Embryonic facial prominence (tissue), 1 donor: Measurements from ENCODE around the gene PCNX3.
A peak's percentile ranks its signal among the peaks of the same experiment; 100 is the strongest.

Source experiments
- DNase-seq: peaks from one replicate; pipeline ENCODE4 v3.0.0-alpha.2; 2016; ENCODE audit errors: extremely low spot score

PCNX3 gene

DNA sequence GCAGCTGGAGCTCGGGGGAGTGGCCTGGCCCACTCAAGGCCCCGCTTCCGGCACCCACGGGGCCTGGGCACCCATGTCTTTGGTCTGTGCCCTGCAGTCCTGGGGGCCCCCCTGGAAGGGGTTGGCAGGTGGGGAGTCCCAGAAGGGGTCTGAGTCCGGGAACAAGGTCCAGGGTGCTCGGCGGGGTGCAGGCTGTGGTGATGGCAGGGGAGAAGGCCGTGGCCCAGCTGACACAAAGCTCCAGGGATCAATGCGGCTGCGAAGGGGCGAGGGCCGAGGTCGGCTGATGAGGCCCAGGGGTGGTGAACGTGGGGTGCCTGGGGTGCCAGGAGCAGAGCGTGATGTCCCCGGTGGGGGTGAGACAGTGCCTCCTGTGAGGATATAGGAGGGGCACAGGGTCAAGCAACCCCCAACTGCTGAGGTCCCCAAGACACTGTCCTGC is 17.3 kb upstream of the PCNX3 start:
- DNase-seq, result no peak

GRCh38 chr11:65599216-65599954 is 16.2 kb upstream of the PCNX3 start:
- DNase-seq, result no peak

DNA sequence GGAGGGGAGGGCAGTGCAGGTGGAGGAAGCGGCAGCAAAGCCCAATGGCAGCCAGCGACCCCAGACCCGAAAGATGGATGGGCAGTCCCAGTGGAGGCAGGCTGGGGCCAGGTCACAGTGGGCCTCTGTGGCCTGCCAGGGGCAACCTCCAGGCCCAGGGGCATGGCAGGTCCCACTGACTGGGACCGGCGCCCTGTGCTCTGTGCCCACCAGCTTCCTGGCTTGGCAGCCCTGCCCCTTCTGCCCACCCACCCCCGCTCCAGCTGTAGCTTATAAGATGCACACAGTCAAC is 15.7 kb upstream of the PCNX3 start:
- DNase-seq, result no peak

DNA sequence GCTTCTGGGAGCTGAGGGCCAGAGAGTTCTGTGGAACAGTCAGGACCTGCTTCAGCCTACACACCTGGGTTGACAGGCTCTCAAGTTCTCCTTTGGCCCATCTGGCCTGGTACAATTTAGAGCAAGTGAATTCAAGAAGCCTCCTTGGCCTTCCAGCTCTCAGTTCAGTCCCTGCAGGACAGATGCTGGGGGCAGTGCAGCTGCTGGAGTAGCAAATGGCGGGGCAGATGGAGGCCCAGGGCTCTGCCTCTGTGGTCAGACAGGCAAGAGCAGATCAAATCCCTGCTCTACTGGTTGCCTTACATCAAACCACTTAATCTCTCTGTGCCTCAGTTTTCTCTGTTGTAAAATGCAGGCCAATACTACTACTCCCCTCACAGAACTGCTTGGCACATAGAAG is 11.3 kb upstream of the PCNX3 start:
- no peak for DNase-seq

GRCh38 chr11:65606876-65607613 is 8.5 kb upstream of the PCNX3 start:
- DNase-seq, result peak; percentile 89

DNA sequence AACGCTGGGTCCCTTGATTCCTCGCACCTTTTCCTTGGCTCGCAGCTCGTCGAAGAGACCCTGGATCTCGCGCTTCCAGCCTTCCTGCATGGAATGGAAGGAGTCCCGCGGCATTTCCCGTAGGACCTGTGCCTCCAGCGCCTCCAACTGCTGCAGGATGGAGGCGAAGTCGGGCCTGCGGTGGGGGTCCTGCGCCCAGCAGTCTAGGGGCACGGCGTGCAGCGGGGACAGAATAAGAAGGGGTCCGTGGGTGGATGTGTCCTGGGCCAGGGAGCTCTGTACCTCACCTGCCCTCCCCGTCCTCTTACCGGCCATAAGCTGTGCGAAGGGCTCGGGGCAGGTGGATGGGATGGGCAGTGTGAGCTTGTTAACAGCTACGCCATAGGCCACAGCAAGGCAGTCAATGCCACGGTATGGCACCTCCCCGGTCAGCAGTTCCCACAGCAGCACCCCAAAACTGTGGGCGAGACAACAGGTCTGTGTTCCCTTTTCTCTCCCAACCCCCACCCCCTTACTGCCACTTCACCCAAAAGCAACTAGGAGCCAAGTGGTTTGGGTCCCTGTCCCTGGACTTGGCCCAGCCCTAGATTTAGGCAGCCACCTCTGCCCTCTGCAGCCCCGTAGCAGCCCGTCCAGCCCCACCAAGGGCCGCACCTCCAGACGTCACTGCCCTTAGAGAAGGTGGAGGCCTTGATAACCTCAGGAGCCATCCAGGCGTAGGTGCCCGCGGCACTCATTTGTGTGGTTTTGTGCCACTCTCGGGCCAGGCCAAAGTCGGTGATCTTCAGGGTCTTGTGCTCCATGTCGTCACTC is 7.8 kb upstream of the PCNX3 start:
- no peak for DNase-seq

GRCh38 chr11:65609229-65609628 is 6.3 kb upstream of the PCNX3 start:
- DNase-seq, result no peak

GRCh38 chr11:65609665-65610064 is 5.9 kb upstream of the PCNX3 start:
- no peak for DNase-seq

GRCh38 chr11:65610404-65610803 is 5.2 kb upstream of the PCNX3 start:
- DNase-seq, result no peak

- DNase-seq, result no peak
These were observed 4.4 kb upstream of the PCNX3 start for GRCh38 chr11:65611028-65611757.

- DNase-seq, result no peak
These were observed 3.6 kb upstream of the PCNX3 start for GRCh38 chr11:65611758-65612603.

DNA sequence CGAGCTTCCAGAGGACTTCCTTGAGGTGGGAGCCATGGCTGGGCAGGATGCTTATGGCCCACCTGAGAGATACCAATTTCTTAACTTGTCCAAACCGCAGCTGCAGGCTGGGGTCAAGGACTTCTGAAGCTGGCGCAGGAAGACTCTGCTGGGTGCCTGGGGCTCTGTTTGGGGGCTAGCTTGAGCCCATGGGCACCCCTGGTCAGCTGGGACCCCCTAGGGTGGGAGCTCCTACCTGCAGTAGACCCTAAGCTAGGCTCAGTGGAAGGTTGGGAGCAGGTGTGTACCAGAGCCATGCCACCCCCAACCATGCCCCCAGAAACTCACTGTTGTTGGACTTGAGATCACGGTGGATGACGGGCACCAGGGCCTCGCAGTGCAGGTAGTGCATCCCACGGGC is 2.9 kb upstream of the PCNX3 start:
- no peak for DNase-seq

- DNase-seq, result no peak
These were observed 2.3 kb upstream of the PCNX3 start for GRCh38 chr11:65613091-65613928.

- no peak for DNase-seq
These were observed 486 bp downstream of the PCNX3 start for GRCh38 chr11:65615950-65616574.

DNA sequence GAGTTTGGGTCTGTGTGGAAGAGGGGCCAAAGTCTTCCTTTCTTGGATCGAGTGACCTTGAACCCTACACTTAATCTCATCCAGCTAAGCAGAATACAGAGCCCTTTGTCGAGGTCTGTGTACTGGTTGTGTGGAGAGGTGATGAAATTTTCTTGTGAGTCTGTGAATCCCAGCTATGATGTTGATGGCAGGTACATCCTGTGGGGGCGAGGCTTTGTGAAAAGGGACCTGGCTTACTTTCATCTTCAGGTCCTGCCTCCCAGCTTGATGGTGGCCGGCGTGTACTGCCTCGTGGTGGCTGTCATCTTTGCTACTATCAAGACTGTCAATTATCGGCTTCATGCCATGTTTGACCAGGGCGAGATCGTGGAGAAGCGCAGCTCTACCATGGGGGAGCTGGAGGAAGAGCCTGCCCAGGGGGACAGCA is 1.0 kb downstream of the PCNX3 start:
- DNase-seq, result no peak

DNA sequence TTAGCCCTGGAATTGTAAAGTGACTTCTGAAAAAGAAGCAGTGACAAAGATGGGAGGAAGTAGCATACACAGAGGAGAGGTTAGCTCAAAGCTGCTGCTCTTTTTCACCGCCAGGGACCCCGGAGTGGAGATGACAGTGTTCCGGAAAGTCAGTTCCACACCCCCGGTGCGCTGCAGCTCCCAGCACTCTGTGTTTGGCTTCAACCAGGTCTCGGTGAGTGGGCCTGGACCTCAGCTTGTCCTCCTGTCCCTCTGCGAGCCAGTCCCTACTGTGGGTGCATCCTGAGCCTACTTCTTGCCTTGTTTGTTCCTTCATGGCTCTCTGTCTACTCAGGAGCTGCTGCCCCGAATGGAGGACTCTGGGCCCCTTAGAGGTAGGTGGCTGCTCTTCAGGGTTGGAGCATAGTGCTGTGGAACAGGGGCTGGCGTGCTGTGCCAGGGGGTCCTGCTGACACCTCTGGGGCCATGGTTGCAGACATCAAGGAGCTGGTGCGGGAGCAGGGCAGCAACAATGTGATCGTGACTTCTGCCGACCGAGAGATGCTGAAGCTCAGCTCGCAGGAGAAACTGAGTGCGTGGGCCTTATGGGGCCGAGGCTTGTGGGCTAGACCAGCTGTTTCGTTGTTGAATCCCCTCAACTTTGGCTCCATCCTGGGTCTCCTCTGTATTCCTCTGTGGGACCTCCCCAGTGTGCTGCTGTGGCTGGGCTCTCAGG is 1.7 kb downstream of the PCNX3 start:
- no peak for DNase-seq

- DNase-seq, result no peak
These were observed 2.6 kb downstream of the PCNX3 start for GRCh38 chr11:65617990-65618751.

DNA sequence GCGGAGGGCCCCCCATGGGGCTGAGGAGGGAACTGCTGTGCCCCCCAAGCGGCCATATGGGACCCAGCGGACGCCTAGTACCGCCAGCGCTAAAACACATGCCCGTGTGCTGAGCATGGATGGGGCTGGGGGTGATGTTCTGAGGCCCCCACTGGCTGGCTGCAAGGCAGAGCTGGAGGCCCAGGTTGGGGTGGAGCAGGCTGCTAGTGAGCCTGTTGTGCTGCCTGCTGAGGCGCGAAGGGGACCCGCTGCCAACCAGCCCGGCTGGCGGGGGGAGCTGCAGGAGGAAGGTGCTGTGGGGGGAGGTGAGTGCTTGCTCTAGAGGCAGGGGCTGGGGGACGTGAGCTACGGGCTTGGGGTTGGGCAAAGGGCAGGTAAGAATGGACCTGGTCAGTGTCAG is 3.2 kb downstream of the PCNX3 start:
- no peak for DNase-seq
